OCI-LY7 (cell line): ENCODE results near the gene CCR7. TPM values are rescaled to one million over a fixed set of nuclear protein-coding genes. Genes with fewer than 3 reads are reported as not detected.

ENCODE experiments used
- BruUV-seq: library from RNA; stranded (reverse); fragments of 400-500 nt; replicated peaks from 2 replicates; lab custom pipeline; 2021; lab: Mats Ljungman, UMichigan
- CTCF ChIA-PET: fragments of 300-600 bp; sonication (Branson Sonifier 250); formaldehyde crosslinking; loops from one replicate; lab custom pipeline; 2022; ENCODE audit warnings: antibody characterized with exemption; ENCODE audit not compliant: unreplicated experiment; lab: Charles Lee
- POLR2A ChIA-PET: fragments of 300-600 bp; sonication (Branson Sonifier 250); formaldehyde crosslinking; loops from one replicate; lab custom pipeline; 2022; ENCODE audit warnings: antibody characterized with exemption; lab: Charles Lee
- DNase-seq: peaks from one replicate; pipeline ENCODE4 v3.0.0-alpha.2; 2015; ENCODE audit warnings: low spot score
- H2AFZ ChIP-seq: fragments of 200-600 bp; sonication (generic), shearing (Covaris generic); 2 replicates; pipeline ENCODE4 v1.6.1; 2014; ENCODE audit warnings: mild to moderate bottlenecking, antibody characterized with exemption, low read length, moderate library complexity
- H3K27ac ChIP-seq: fragments of 200-600 bp; sonication (generic); 2 replicates; pipeline ENCODE4 v1.5.1; 2014; ENCODE audit warnings: mixed run types, low read depth, mild to moderate bottlenecking, moderate library complexity, low read length, inconsistent platforms; ENCODE audit not compliant: poor library complexity, severe bottlenecking
- H3K36me3 ChIP-seq: fragments of 200-600 bp; sonication (generic); 2 replicates; pipeline ENCODE4 v1.6.1; 2014; ENCODE audit warnings: mild to moderate bottlenecking, antibody characterized with exemption, low read length, moderate library complexity, mixed read lengths; ENCODE audit not compliant: insufficient read depth
- H3K4me1 ChIP-seq: fragments of 200-600 bp; sonication (generic); 2 replicates; pipeline ENCODE4 v1.5.1; 2014; ENCODE audit warnings: mild to moderate bottlenecking, low read length; ENCODE audit not compliant: insufficient read depth, poor library complexity, severe bottlenecking
- H3K4me2 ChIP-seq: fragments of 200-600 bp; sonication (generic); 2 replicates; pipeline ENCODE4 v1.6.1; 2014; ENCODE audit warnings: mild to moderate bottlenecking, low read length
- H3K4me3 ChIP-seq: fragments of 200-600 bp; sonication (generic); 2 replicates; pipeline ENCODE4 v1.5.1; 2014; ENCODE audit warnings: mild to moderate bottlenecking, low read depth, low read length; ENCODE audit not compliant: poor library complexity, severe bottlenecking
- H3K79me2 ChIP-seq: fragments of 200-600 bp; sonication (generic); 2 replicates; pipeline ENCODE4 v1.6.1; 2016; ENCODE audit warnings: low read depth, mild to moderate bottlenecking, low read length, moderate library complexity, mixed read lengths; ENCODE audit not compliant: insufficient read depth
- H3K9me2 ChIP-seq: fragments of 200-600 bp; sonication (generic); 2 replicates; pipeline ENCODE4 v1.6.1; 2016; ENCODE audit warnings: mild to moderate bottlenecking, low read length, mixed read lengths; ENCODE audit not compliant: insufficient read depth
- H3K9me3 ChIP-seq: fragments of 200-600 bp; sonication (generic); 2 replicates; pipeline ENCODE4 v1.6.1; 2014; ENCODE audit warnings: mild to moderate bottlenecking, mixed run types, low read length, mixed read lengths
- H4K20me1 ChIP-seq: fragments of 200-600 bp; sonication (generic); 2 replicates; pipeline ENCODE4 v1.6.1; 2014; ENCODE audit warnings: mild to moderate bottlenecking, antibody characterized with exemption, low read length, moderate library complexity, mixed read lengths; ENCODE audit not compliant: insufficient read depth
- EZH2phosphoT487 ChIP-seq: fragments of 200-600 bp; sonication (generic); IDR thresholded peaks from 2 replicates; pipeline ENCODE4 v1.6.1; 2018; ENCODE audit warnings: low read depth, borderline replicate concordance, mild to moderate bottlenecking, mixed run types, antibody characterized with exemption, low read length, moderate library complexity, mixed read lengths
- intact Hi-C: fragments of 100-400 bp; cut with micrococcal nuclease; formaldehyde crosslinking; loops from one replicate; pipeline ENCODE4 v1.10.0; 2022; ENCODE audit not compliant: unreplicated experiment
- total RNA-seq, 2 experiments: library from RNA; depleted of rRNA in 1 of 2; stranded (reverse); fragments of >200 nt in 1 of 2; shearing (Covaris generic) in 1 of 2; gene quantifications; 2 replicates each; pipeline ENCODE4 v1.2.3, GENCODE V29; 2014 to 2022
- TF ChIP-seq, protein P1 (sequence below): fragments of 200-600 bp; sonication (generic); conservative IDR thresholded peaks from 2 replicates; pipeline ENCODE4 v1.5.1; 2014; ENCODE audit warnings: mild to moderate bottlenecking, antibody characterized with exemption, low read length, moderate library complexity, mixed read lengths

Gene CCR7
- total RNA-seq, 2 experiments from 2014 or later = 0.48 to 2.3 TPM

DNA sequence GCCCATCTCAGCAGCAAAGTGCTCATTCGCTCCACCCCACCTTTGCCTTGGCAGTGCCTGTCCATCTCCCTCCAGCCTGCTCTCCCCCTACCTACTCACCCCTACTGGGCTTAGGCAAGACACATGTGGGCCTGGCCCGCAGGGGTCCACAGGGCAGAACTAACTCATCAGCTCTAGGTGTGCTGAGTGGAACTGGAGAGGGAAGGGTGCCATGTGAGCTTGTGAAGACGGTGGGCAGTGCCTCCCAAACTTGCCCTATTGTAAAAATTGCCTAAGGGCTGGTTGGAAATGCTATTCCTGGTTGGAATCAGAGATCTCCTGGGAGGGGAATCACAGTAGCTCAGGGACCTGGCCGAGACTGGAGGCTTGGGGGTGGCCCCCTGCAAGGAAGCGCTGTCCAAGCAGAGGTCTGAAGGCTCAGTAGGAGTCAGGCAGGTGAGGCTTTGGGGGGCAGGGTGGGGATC is 34.7 kb downstream of the CCR7 start:
- intact Hi-C loops = loop anchor here (5.0 kb wide), 1 partner anchor 228 kb away; no protein-coding TSS in a partner anchor
- Histone ChIP-seq H2AFZ (no peak overlapping the region), H3K9me2 (no peaks in the 10 kb centered on the region), H3K4me1 (peaks cover 20% of the 10 kb centered on the region), H3K79me2 (no peaks in the 10 kb centered on the region), H4K20me1 (no peaks in the 10 kb centered on the region), H3K4me3 (no peak overlapping the region), H3K4me2 (no peak overlapping the region), H3K27ac (no peak overlapping the region), H3K36me3 (no peaks in the 10 kb centered on the region), H3K9me3 (peaks cover 7% of the 10 kb centered on the region; the same call in 1 of the 2 replicates)
- no peak for TF ChIP-seq EZH2phosphoT487
- TF ChIP-seq, protein P1, sequence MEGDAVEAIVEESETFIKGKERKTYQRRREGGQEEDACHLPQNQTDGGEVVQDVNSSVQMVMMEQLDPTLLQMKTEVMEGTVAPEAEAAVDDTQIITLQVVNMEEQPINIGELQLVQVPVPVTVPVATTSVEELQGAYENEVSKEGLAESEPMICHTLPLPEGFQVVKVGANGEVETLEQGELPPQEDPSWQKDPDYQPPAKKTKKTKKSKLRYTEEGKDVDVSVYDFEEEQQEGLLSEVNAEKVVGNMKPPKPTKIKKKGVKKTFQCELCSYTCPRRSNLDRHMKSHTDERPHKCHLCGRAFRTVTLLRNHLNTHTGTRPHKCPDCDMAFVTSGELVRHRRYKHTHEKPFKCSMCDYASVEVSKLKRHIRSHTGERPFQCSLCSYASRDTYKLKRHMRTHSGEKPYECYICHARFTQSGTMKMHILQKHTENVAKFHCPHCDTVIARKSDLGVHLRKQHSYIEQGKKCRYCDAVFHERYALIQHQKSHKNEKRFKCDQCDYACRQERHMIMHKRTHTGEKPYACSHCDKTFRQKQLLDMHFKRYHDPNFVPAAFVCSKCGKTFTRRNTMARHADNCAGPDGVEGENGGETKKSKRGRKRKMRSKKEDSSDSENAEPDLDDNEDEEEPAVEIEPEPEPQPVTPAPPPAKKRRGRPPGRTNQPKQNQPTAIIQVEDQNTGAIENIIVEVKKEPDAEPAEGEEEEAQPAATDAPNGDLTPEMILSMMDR = no peak
- BruUV-seq = no TSS peak
- no peak for DNase-seq
- ChIA-PET CTCF (no interaction called here), POLR2A (interaction anchor here (0.9 kb wide), 1 partner anchor 55 kb away, joined by 5 read pairs; no protein-coding TSS in a partner anchor)

GRCh38 chr17:40529991-40530390 is 35.3 kb downstream of the CCR7 start:
- Histone ChIP-seq H3K4me3 (no peak overlapping the region), H2AFZ (no peak overlapping the region), H3K9me2 (no peaks in the 10 kb centered on the region), H3K27ac (no peak overlapping the region), H3K4me1 (peaks cover 20% of the 10 kb centered on the region), H3K36me3 (no peaks in the 10 kb centered on the region), H3K9me3 (peaks cover 12% of the 10 kb centered on the region), H4K20me1 (no peaks in the 10 kb centered on the region), H3K4me2 (no peak overlapping the region), H3K79me2 (no peaks in the 10 kb centered on the region)
- CTCF ChIA-PET = interaction anchor here (0.5 kb wide), 1 partner anchor 54 kb away, joined by 7 read pairs; no protein-coding TSS in a partner anchor
- no peak for DNase-seq
- BruUV-seq = no TSS peak
- TF ChIP-seq EZH2phosphoT487 = no peak
- TF ChIP-seq, protein P1 = no peak
- POLR2A ChIA-PET = interaction anchor here (0.9 kb wide), 1 partner anchor 54 kb away, joined by 5 read pairs; no protein-coding TSS in a partner anchor
- intact Hi-C loops = loop anchor here (5.0 kb wide), 1 partner anchor 228 kb away; no protein-coding TSS in a partner anchor

GRCh38 chr17:40528692-40529417 is 36.4 kb downstream of the CCR7 start:
- POLR2A ChIA-PET = interaction anchor here (0.7 kb wide), 1 partner anchor 10 kb away, joined by 6 read pairs; no protein-coding TSS in a partner anchor
- DNase-seq = no peak
- TF ChIP-seq, protein P1 = no peak
- no peak for TF ChIP-seq EZH2phosphoT487
- Histone ChIP-seq H3K36me3 (no peaks in the 10 kb centered on the region), H3K9me3 (peaks cover 23% of the 10 kb centered on the region), H3K9me2 (no peaks in the 10 kb centered on the region), H3K4me1 (peaks cover 16% of the 10 kb centered on the region), H2AFZ (no peak overlapping the region), H3K4me2 (no peak overlapping the region), H3K27ac (no peak overlapping the region), H3K4me3 (no peak overlapping the region), H3K79me2 (no peaks in the 10 kb centered on the region), H4K20me1 (no peaks in the 10 kb centered on the region)
- intact Hi-C loops = no loop called here
- CTCF ChIA-PET = no interaction called here
- BruUV-seq = no TSS peak
